ENCODE data around the gene NAGLU. TPM values are rescaled to one million over a fixed set of nuclear protein-coding genes. Genes with fewer than 3 reads are reported as not detected.

NAGLU gene
- total and polyA plus RNA-seq, 2 experiments from 2014 or later = 12.0 to 31.2 TPM

GRCh38 chr17:42547698-42548069 lies 11.6 kb downstream of the NAGLU start (continued):
- TF ChIP-seq ZNF462 (CRISPR knock-in tag; IDR thresholded peaks at IDR 0.05) (no peak), ETS1 (IDR thresholded peaks at IDR 0.05) (no peak), POLR2AphosphoS5 (IDR thresholded peaks at IDR 0.05; ENCODE audit: low read depth) (no peak), ZNF114 (CRISPR knock-in tag; IDR thresholded peaks at IDR 0.05) (no peak), EZH2phosphoT487 (IDR thresholded peaks at IDR 0.05; ENCODE audit: unreplicated experiment) (no peak), NANOG (IDR thresholded peaks at IDR 0.05; ENCODE audit: borderline replicate concordance) (no peak)
- TF ChIP-seq, protein P1, sequence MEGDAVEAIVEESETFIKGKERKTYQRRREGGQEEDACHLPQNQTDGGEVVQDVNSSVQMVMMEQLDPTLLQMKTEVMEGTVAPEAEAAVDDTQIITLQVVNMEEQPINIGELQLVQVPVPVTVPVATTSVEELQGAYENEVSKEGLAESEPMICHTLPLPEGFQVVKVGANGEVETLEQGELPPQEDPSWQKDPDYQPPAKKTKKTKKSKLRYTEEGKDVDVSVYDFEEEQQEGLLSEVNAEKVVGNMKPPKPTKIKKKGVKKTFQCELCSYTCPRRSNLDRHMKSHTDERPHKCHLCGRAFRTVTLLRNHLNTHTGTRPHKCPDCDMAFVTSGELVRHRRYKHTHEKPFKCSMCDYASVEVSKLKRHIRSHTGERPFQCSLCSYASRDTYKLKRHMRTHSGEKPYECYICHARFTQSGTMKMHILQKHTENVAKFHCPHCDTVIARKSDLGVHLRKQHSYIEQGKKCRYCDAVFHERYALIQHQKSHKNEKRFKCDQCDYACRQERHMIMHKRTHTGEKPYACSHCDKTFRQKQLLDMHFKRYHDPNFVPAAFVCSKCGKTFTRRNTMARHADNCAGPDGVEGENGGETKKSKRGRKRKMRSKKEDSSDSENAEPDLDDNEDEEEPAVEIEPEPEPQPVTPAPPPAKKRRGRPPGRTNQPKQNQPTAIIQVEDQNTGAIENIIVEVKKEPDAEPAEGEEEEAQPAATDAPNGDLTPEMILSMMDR (conservative IDR thresholded peaks at IDR 0.05; ENCODE audit: low read depth in 2 of 2) = no peak
